ENCODE measurements around the gene FGFBP1. TPM values are rescaled to one million over a fixed set of nuclear protein-coding genes. Genes with fewer than 3 reads are reported as not detected.

Gene FGFBP1
- total and polyA plus RNA-seq, 9 of the 15 experiments (the other 6 are each of a cell fraction or from before 2014, with no cell fraction given): not detected

- TF ChIP-seq RNF219 (CRISPR knock-in tag; IDR thresholded peaks at IDR 0.05): no peak
- TF ChIP-seq SRSF7 (optimal IDR thresholded peaks at IDR 0.05; ENCODE audit: low read depth, low read length): no peak
Measured at GRCh38 chr4:15968551-15969300, 30.2 kb upstream of the FGFBP1 start (continued).

GRCh38 chr4:15965325-15965724 is 26.8 kb upstream of the FGFBP1 start:
- intact Hi-C loops (cut with micrococcal nuclease) (no loop called here), in situ Hi-C loops (cut with MboI) (no loop called here)
- Histone ChIP-seq H3K4me1 (replicated peaks in 1 of 2; ENCODE audit: control insufficient read depth in 2 of 2, insufficient read depth in 2 of 2, low read length in 2 of 2) (peaks cover 0 to 5% of the 10 kb centered on the region in 2 experiments; a peak in 1 of 5 replicates), H2AFZ (ENCODE audit: low read depth, low read length) (no peak overlapping the region), H3K27me3 (ENCODE audit: control insufficient read depth in 2 of 2, insufficient read depth in 2 of 2, low read length in 2 of 2) (peaks cover 0 to 11% of the 10 kb centered on the region in 2 experiments; a peak in 3 of 5 replicates), H3K9me3 (replicated peaks; ENCODE audit: control insufficient read depth, insufficient read depth, low read depth, low read length) (no peaks in the 10 kb centered on the region), H3K79me2 (ENCODE audit: control insufficient read depth, insufficient read depth, low read length) (no peaks in the 10 kb centered on the region), H3K9ac (ENCODE audit: insufficient read depth in 1 of 2, low read depth in 2 of 2, low read length in 2 of 2) (no peak overlapping the region), H4K20me1 (replicated peaks; ENCODE audit: control insufficient read depth, insufficient read depth, low read length) (no peaks in the 10 kb centered on the region), H3K4me3 (no peak overlapping the region), H3K36me3 (ENCODE audit: control insufficient read depth, insufficient read depth, low read length) (no peaks in the 10 kb centered on the region), H3K9me1 (ENCODE audit: control insufficient read depth, insufficient read depth, low read length) (no peaks in the 10 kb centered on the region), H3K27ac (ENCODE audit: extremely low read depth, low read depth, low read length) (no peak overlapping the region), H3K4me2 (ENCODE audit: insufficient read depth, low read length) (no peak overlapping the region)
- DNase-seq (ENCODE audit: extremely low read depth in 1 of 4, low spot score in 3 of 4): no peak
- ATAC-seq: no peak
- POLR2A ChIA-PET: no interaction called here
- no TSS peak for BruUV-seq (replicated peaks)
- no peak for FAIRE-seq
- CTCF ChIA-PET (ENCODE audit: low intra/inter-chr PET ratio): no interaction called here
- WGBS (ENCODE audit: insufficient coverage, low coverage, missing lambda C conversion rate): 2% methylated on average over 5 of the region's 5 CpGs
- no peak for TF ChIP-seq GTF2E2 (tag; IDR thresholded peaks at IDR 0.05)
- TF ChIP-seq ERF (CRISPR knock-in tag; IDR thresholded peaks at IDR 0.05): no peak
- no peak for TF ChIP-seq NKRF (IDR thresholded peaks at IDR 0.05; ENCODE audit: borderline replicate concordance)
- TF ChIP-seq AFF1 (IDR thresholded peaks at IDR 0.05; ENCODE audit: low read depth in 1 of 2, partially characterized antibody in 2 of 2): no peak
- TF ChIP-seq ZNF23 (CRISPR knock-in tag; IDR thresholded peaks at IDR 0.05): no peak
- no peak for TF ChIP-seq ZBTB8A (IDR thresholded peaks at IDR 0.05; ENCODE audit: partially characterized antibody)
- no peak for TF ChIP-seq MYBL2 (IDR thresholded peaks at IDR 0.05; ENCODE audit: low read depth)
- no peak for TF ChIP-seq MYBL2 (CRISPR knock-in tag; IDR thresholded peaks at IDR 0.05; ENCODE audit: borderline replicate concordance)
